GM12878 (cell line): ENCODE measurements around the gene ATP13A1. TPM values are rescaled to one million over a fixed set of nuclear protein-coding genes. Genes with fewer than 3 reads are reported as not detected.

Source experiments
- BACH1 ChIP-seq: fragments of 450-650 bp; IDR thresholded peaks from 2 replicates; pipeline ENCODE4 v1.6.1; 2017; ENCODE audit warnings: mild to moderate bottlenecking, borderline replicate concordance
- FOS ChIP-seq: IDR thresholded peaks from 3 replicates; pipeline ENCODE4 v1.6.1; 2011; ENCODE audit warnings: borderline replicate concordance; ENCODE audit not compliant: insufficient read length; ENCODE audit errors: extremely low read depth
- FOXM1 ChIP-seq: IDR thresholded peaks from 2 replicates; pipeline ENCODE4 v1.6.1; 2012; ENCODE audit warnings: low read depth, mild to moderate bottlenecking, inconsistent platforms, low read length, moderate library complexity
- IRF4 ChIP-seq: IDR thresholded peaks from 2 replicates; pipeline ENCODE4 v1.6.1; 2011; ENCODE audit warnings: low read depth, low read length
- KLF5 ChIP-seq: fragments of 450-650 bp; IDR thresholded peaks from 2 replicates; pipeline ENCODE4 v1.6.1; 2014; ENCODE audit warnings: mild to moderate bottlenecking; ENCODE audit not compliant: partially characterized antibody
- MEF2A ChIP-seq: IDR thresholded peaks from 2 replicates; pipeline ENCODE4 v1.6.1; 2011; ENCODE audit warnings: low read depth, mild to moderate bottlenecking, low read length, moderate library complexity; ENCODE audit not compliant: insufficient read depth
- NFYB ChIP-seq: IDR thresholded peaks from 2 replicates; pipeline ENCODE4 v1.6.1; 2011; ENCODE audit warnings: low read depth, mild to moderate bottlenecking, low read length, improper control_type of control experiment, moderate library complexity; ENCODE audit not compliant: insufficient read depth
- RB1 ChIP-seq: fragments of 450-650 bp; formaldehyde crosslinking; IDR thresholded peaks from 2 replicates; pipeline ENCODE4 v1.6.1; 2017; ENCODE audit warnings: mild to moderate bottlenecking, borderline replicate concordance
- SMAD1 ChIP-seq: fragments of 450-650 bp; IDR thresholded peaks from 2 replicates; pipeline ENCODE4 v1.6.1; 2018; ENCODE audit warnings: mild to moderate bottlenecking, low read depth; ENCODE audit not compliant: partially characterized antibody
- SMARCA5 ChIP-seq: fragments of 450-650 bp; IDR thresholded peaks from 2 replicates; pipeline ENCODE4 v1.6.1; 2017; ENCODE audit warnings: mild to moderate bottlenecking
- polyA plus RNA-seq, 11 experiments: library from polyadenylated mRNA; depleted of rRNA in 4 of 11; unstranded in 6 of 11; stranded (reverse) in 5 of 11; fragments of >200 nt; fragmentation: Nextera tagmentation in 4 of 11; fragmentation: Illumina TruSeq in 1 of 11; extraction: Ambion mirVana in 4 of 11; extraction: Trizol in 1 of 11; gene quantifications; 1 replicate in 1 of 11; 2 replicates in 10 of 11; pipeline versions ENCODE4 v1.2.1 to v1.2.3, GENCODE V29; 2011 to 2016; ENCODE audit warnings: inconsistent platforms in 2 of 11, missing spikeins in 2 of 11, low read depth in 1 of 11
- total RNA-seq, 4 experiments: library from RNA; depleted of rRNA in 3 of 4; stranded (reverse); fragments of >200 nt in 3 of 4; fragmentation: Illumina TruSeq in 1 of 4; extraction: Trizol in 1 of 4; gene quantifications; 2 replicates each; pipeline versions ENCODE4 v1.2.1 to v1.2.3, GENCODE V29; 2013 to 2021
- TF ChIP-seq, protein P1 (sequence below): fragments of 450-650 bp; formaldehyde crosslinking; IDR thresholded peaks from 2 replicates; pipeline ENCODE4 v1.4.0; 2020; ENCODE audit warnings: mild to moderate bottlenecking, moderate library complexity
- TF ChIP-seq, protein P2 (sequence below): fragments of 450-650 bp; IDR thresholded peaks from 2 replicates; pipeline ENCODE4 v1.6.1; 2016; ENCODE audit warnings: mild to moderate bottlenecking, moderate library complexity, borderline replicate concordance
- TF ChIP-seq, protein P3 (sequence below): IDR thresholded peaks from 2 replicates; pipeline ENCODE4 v1.6.1; 2011; ENCODE audit warnings: borderline replicate concordance, low read depth, mild to moderate bottlenecking, moderate library complexity, low read length; ENCODE audit not compliant: insufficient read depth, poor library complexity, severe bottlenecking
- TF ChIP-seq, protein P4 (sequence below): fragments of 450-650 bp; IDR thresholded peaks from 2 replicates; pipeline ENCODE4 v1.6.1; 2016; ENCODE audit warnings: mild to moderate bottlenecking

Gene ATP13A1
- total and polyA plus RNA-seq, 10 of the 15 experiments (the other 5 are each of a cell fraction or from before 2014, with no cell fraction given) = 0.37 to 91.0 (median 29.8) TPM

DNA sequence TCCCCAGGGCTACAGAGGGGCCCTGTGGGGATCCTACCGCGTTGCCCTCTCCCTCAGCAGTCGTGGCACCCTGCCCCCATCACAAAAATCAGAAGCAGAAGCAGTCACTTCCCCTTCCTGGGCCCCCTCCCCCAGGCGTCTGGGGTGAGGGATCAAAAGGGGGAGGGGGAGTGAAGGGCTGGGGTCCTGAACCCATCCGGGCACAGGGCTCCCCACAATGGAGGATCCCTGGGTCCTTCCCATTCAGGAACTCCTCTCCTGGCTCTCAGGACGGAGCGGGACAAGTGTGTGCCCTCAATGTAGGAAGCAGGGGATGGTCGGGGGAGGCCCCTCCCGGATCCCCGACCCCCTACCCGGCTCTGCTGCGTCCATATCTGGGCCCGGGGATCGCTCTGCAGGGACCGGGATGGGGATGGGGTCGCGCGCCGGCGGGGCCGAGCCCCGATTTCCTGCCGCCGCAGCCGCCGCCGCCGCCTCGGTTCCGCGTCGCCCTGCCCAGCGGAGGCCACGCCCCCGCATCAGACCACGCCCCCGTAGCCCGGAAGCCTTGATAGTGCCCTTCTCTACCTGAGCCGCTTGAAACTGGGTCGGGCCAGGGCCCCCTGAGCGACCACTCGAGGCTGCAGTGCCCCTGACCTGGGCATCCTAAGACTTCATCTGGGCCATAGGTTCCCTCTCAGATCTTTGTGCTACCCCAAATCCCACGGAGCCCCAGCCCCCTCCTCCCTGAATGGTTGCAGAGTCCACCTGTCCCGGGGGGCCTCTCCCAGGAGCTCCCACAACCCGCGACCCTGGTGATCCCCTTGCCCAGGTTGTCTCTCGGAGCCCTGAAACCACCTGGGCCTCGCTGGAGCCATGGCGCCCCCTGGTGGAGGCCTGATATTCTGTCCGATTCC, 20.1 kb downstream of the ATP13A1 start, which contains the start of gene GMIP (continued):
- TF ChIP-seq, protein P1, sequence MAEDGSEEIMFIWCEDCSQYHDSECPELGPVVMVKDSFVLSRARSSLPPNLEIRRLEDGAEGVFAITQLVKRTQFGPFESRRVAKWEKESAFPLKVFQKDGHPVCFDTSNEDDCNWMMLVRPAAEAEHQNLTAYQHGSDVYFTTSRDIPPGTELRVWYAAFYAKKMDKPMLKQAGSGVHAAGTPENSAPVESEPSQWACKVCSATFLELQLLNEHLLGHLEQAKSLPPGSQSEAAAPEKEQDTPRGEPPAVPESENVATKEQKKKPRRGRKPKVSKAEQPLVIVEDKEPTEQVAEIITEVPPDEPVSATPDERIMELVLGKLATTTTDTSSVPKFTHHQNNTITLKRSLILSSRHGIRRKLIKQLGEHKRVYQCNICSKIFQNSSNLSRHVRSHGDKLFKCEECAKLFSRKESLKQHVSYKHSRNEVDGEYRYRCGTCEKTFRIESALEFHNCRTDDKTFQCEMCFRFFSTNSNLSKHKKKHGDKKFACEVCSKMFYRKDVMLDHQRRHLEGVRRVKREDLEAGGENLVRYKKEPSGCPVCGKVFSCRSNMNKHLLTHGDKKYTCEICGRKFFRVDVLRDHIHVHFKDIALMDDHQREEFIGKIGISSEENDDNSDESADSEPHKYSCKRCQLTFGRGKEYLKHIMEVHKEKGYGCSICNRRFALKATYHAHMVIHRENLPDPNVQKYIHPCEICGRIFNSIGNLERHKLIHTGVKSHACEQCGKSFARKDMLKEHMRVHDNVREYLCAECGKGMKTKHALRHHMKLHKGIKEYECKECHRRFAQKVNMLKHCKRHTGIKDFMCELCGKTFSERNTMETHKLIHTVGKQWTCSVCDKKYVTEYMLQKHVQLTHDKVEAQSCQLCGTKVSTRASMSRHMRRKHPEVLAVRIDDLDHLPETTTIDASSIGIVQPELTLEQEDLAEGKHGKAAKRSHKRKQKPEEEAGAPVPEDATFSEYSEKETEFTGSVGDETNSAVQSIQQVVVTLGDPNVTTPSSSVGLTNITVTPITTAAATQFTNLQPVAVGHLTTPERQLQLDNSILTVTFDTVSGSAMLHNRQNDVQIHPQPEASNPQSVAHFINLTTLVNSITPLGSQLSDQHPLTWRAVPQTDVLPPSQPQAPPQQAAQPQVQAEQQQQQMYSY (CRISPR knock-in tag) = no peak
- peak; percentile 39; the same call in 1 of the 2 replicates for TF ChIP-seq RB1
- TF ChIP-seq, protein P2, sequence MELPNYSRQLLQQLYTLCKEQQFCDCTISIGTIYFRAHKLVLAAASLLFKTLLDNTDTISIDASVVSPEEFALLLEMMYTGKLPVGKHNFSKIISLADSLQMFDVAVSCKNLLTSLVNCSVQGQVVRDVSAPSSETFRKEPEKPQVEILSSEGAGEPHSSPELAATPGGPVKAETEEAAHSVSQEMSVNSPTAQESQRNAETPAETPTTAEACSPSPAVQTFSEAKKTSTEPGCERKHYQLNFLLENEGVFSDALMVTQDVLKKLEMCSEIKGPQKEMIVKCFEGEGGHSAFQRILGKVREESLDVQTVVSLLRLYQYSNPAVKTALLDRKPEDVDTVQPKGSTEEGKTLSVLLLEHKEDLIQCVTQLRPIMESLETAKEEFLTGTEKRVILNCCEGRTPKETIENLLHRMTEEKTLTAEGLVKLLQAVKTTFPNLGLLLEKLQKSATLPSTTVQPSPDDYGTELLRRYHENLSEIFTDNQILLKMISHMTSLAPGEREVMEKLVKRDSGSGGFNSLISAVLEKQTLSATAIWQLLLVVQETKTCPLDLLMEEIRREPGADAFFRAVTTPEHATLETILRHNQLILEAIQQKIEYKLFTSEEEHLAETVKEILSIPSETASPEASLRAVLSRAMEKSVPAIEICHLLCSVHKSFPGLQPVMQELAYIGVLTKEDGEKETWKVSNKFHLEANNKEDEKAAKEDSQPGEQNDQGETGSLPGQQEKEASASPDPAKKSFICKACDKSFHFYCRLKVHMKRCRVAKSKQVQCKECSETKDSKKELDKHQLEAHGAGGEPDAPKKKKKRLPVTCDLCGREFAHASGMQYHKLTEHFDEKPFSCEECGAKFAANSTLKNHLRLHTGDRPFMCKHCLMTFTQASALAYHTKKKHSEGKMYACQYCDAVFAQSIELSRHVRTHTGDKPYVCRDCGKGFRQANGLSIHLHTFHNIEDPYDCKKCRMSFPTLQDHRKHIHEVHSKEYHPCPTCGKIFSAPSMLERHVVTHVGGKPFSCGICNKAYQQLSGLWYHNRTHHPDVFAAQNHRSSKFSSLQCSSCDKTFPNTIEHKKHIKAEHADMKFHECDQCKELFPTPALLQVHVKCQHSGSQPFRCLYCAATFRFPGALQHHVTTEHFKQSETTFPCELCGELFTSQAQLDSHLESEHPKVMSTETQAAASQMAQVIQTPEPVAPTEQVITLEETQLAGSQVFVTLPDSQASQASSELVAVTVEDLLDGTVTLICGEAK = no peak
- no peak for TF ChIP-seq FOXM1
- TF ChIP-seq MEF2A = no peak
- TF ChIP-seq SMAD1 = no peak
- peak; percentile 95 for TF ChIP-seq SMARCA5
- TF ChIP-seq, protein P3, sequence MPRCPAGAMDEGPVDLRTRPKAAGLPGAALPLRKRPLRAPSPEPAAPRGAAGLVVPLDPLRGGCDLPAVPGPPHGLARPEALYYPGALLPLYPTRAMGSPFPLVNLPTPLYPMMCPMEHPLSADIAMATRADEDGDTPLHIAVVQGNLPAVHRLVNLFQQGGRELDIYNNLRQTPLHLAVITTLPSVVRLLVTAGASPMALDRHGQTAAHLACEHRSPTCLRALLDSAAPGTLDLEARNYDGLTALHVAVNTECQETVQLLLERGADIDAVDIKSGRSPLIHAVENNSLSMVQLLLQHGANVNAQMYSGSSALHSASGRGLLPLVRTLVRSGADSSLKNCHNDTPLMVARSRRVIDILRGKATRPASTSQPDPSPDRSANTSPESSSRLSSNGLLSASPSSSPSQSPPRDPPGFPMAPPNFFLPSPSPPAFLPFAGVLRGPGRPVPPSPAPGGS = no peak
- TF ChIP-seq NFYB = no peak
- no peak for TF ChIP-seq FOS
- peak; percentile 68; the same call in 1 of the 2 replicates for TF ChIP-seq BACH1
- TF ChIP-seq, protein P4, sequence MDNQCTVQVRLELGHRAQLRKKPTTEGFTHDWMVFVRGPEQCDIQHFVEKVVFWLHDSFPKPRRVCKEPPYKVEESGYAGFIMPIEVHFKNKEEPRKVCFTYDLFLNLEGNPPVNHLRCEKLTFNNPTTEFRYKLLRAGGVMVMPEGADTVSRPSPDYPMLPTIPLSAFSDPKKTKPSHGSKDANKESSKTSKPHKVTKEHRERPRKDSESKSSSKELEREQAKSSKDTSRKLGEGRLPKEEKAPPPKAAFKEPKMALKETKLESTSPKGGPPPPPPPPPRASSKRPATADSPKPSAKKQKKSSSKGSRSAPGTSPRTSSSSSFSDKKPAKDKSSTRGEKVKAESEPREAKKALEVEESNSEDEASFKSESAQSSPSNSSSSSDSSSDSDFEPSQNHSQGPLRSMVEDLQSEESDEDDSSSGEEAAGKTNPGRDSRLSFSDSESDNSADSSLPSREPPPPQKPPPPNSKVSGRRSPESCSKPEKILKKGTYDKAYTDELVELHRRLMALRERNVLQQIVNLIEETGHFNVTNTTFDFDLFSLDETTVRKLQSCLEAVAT = 0 out of 2 replicates have a peak, but pooled peaks have one; percentile 12
- no peak for TF ChIP-seq KLF5
- TF ChIP-seq IRF4 = no peak
